GM12878 (cell line): Measurements from ENCODE around the gene NPC2. TPM values are rescaled to one million over a fixed set of nuclear protein-coding genes. Genes with fewer than 3 reads are reported as not detected.

Experiments used
- ATAC-seq: fragments of 200-7000 bp; cut with Tn5 transposase; 3 replicates; pipeline ENCODE4 v1.9.1; 2020; ENCODE audit warnings: mild to moderate bottlenecking, moderate library complexity
- BruUV-seq: library from RNA; stranded (reverse); fragments of 400-500 nt; replicated peaks from 2 replicates; lab custom pipeline; 2021; lab: Mats Ljungman, UMichigan
- CTCF ChIA-PET: fragments of 300-600 bp; sonication (Branson Sonifier 250); formaldehyde crosslinking; extraction: SDS; loops from one replicate; lab custom pipeline; 2021; ENCODE audit warnings: inconsistent platforms; lab: Yijun Ruan, JAX
- POLR2A ChIA-PET: fragments of 350-600 bp; formaldehyde crosslinking; extraction: SDS; loops from one replicate; lab custom pipeline; 2021; ENCODE audit warnings: inconsistent platforms; lab: Charles Lee
- RAD21 ChIA-PET: fragments of 300-600 bp; sonication (Branson Sonifier 250); formaldehyde crosslinking; loops from one replicate; lab custom pipeline; 2023; ENCODE audit warnings: antibody characterized with exemption; ENCODE audit not compliant: unreplicated experiment; lab: Charles Lee
- SMC1A ChIA-PET: fragments of 300-600 bp; sonication (Branson Sonifier 250); formaldehyde crosslinking; loops from one replicate; lab custom pipeline; 2023; ENCODE audit not compliant: unreplicated experiment, uncharacterized antibody; lab: Charles Lee
- DNase-seq: peaks from one replicate; pipeline ENCODE4 v3.0.0-alpha.2; 2011; ENCODE audit warnings: low read depth, low spot score
- FAIRE-seq: peaks from 3 replicates; lab custom pipeline; 2011; peaks lifted over from hg19 to GRCh38; lab: Jason Lieb, UNC
- H2AFZ ChIP-seq: 2 replicates; pipeline ENCODE4 v1.6.0; 2011; ENCODE audit warnings: low read depth, low read length, control low read depth; ENCODE audit not compliant: control insufficient read depth
- H3K27ac ChIP-seq: 2 replicates; pipeline ENCODE4 v1.5.1; 2011; ENCODE audit warnings: control low read depth; ENCODE audit not compliant: control insufficient read depth, insufficient read depth
- H3K27me3 ChIP-seq, 2 experiments: replicated peaks in 1 of 2; 2 replicates each; pipeline versions ENCODE4 v1.6.0 to v1.6.1; 2011; ENCODE audit warnings: low read length in 1 of 2; ENCODE audit not compliant: control insufficient read depth in 2 of 2, insufficient read depth in 2 of 2
- H3K36me3 ChIP-seq, 2 experiments: 2 replicates each; pipeline ENCODE4 v1.5.1; 2011; ENCODE audit warnings: low read length in 1 of 2; ENCODE audit not compliant: control insufficient read depth in 2 of 2, insufficient read depth in 2 of 2
- H3K4me1 ChIP-seq: 2 replicates; pipeline ENCODE4 v1.6.1; 2011; ENCODE audit warnings: mild to moderate bottlenecking, low read length, moderate library complexity, mixed read lengths; ENCODE audit not compliant: control insufficient read depth, insufficient read depth
- H3K4me2 ChIP-seq: 2 replicates; pipeline ENCODE4 v1.6.0; 2011; ENCODE audit warnings: control low read depth; ENCODE audit not compliant: control insufficient read depth, insufficient read depth
- H3K4me3 ChIP-seq: fragments of 200-600 bp; sonication (generic); 2 replicates; pipeline ENCODE4 v1.5.1; 2016
- H3K79me2 ChIP-seq: 2 replicates; pipeline ENCODE4 v1.6.0; 2011; ENCODE audit warnings: low read length; ENCODE audit not compliant: control insufficient read depth, insufficient read depth
- H3K9ac ChIP-seq: 2 replicates; pipeline ENCODE4 v1.8.0; 2011; ENCODE audit warnings: low read length, control low read depth, mixed read lengths; ENCODE audit not compliant: control insufficient read depth, insufficient read depth
- H3K9me3 ChIP-seq: replicated peaks from 3 replicates; pipeline ENCODE4 v1.5.1; 2011; ENCODE audit warnings: mild to moderate bottlenecking, low read length; ENCODE audit not compliant: control insufficient read depth, insufficient read depth
- H4K20me1 ChIP-seq: 2 replicates; pipeline ENCODE4 v1.6.0; 2011; ENCODE audit not compliant: control insufficient read depth, insufficient read depth
- GABPA ChIP-seq: IDR thresholded peaks from 2 replicates; pipeline ENCODE4 v1.6.1; 2014; ENCODE audit warnings: antibody characterized with exemption, low read depth, mild to moderate bottlenecking, inconsistent platforms
- SMAD1 ChIP-seq: fragments of 450-650 bp; IDR thresholded peaks from 2 replicates; pipeline ENCODE4 v1.6.1; 2018; ENCODE audit warnings: mild to moderate bottlenecking, low read depth; ENCODE audit not compliant: partially characterized antibody
- SUPT20H ChIP-seq: IDR thresholded peaks from 2 replicates; pipeline ENCODE4 v1.6.1; 2011; ENCODE audit warnings: low read depth, mild to moderate bottlenecking, low read length, moderate library complexity, borderline replicate concordance; ENCODE audit not compliant: control insufficient read depth
- ZBTB11 ChIP-seq: fragments of 450-650 bp; formaldehyde crosslinking; IDR thresholded peaks from 2 replicates; pipeline ENCODE4 v1.5.0; 2022; ENCODE audit warnings: mild to moderate bottlenecking, missing genetic modification characterization
- WGBS: methylation state at CpG from one replicate; pipeline ENCODE4 v1.1.6; 2016; ENCODE audit warnings: low lambda C conversion rate; ENCODE audit not compliant: insufficient replicate concordance, insufficient coverage; ENCODE audit errors: missing lambda C conversion rate; 5-methylcytosine and 5-hydroxymethylcytosine counted together
- in situ Hi-C: fragments of 300-500 bp; cut with MboI; formaldehyde crosslinking; loops from 9 replicates; pipeline ENCODE4 v1.14.3; 2018; ENCODE audit warnings: mixed read lengths
- intact Hi-C: fragments of 100-400 bp; cut with micrococcal nuclease; formaldehyde crosslinking; loops from one replicate; pipeline ENCODE4 v1.14.2; 2022; ENCODE audit not compliant: unreplicated experiment
- polyA plus RNA-seq, 11 experiments: library from polyadenylated mRNA; depleted of rRNA in 4 of 11; unstranded in 6 of 11; stranded (reverse) in 5 of 11; fragments of >200 nt; fragmentation: Nextera tagmentation in 4 of 11; fragmentation: Illumina TruSeq in 1 of 11; extraction: Ambion mirVana in 4 of 11; extraction: Trizol in 1 of 11; gene quantifications; 1 replicate in 1 of 11; 2 replicates in 10 of 11; pipeline versions ENCODE4 v1.2.1 to v1.2.3, GENCODE V29; 2011 to 2016; ENCODE audit warnings: inconsistent platforms in 2 of 11, missing spikeins in 2 of 11, low read depth in 1 of 11
- total RNA-seq, 4 experiments: library from RNA; depleted of rRNA in 3 of 4; stranded (reverse); fragments of >200 nt in 3 of 4; fragmentation: Illumina TruSeq in 1 of 4; extraction: Trizol in 1 of 4; gene quantifications; 2 replicates each; pipeline versions ENCODE4 v1.2.1 to v1.2.3, GENCODE V29; 2013 to 2021

NPC2 gene
- total and polyA plus RNA-seq, 10 of the 15 experiments (the other 5 are each of a cell fraction or from before 2014, with no cell fraction given), result 29.5 to 109 (median 59.1) TPM

GRCh38 chr14:74441113-74441512, 52.0 kb downstream of the NPC2 start:
- WGBS, result 2% methylated on average over 3 of the region's 3 CpGs
- intact Hi-C loops, result no loop called here
- Histone ChIP-seq H4K20me1 (no peaks in the 10 kb centered on the region), H3K9ac (no peak overlapping the region), H3K36me3 (no peaks in the 10 kb centered on the region), H3K27me3 (no peaks in the 10 kb centered on the region; a peak in 2 of 4 replicates), H3K4me2 (no peak overlapping the region), H3K4me1 (no peaks in the 10 kb centered on the region), H3K9me3 (no peaks in the 10 kb centered on the region), H3K4me3 (no peak overlapping the region), H3K27ac (no peak overlapping the region), H2AFZ (no peak overlapping the region), H3K79me2 (no peaks in the 10 kb centered on the region)
- no peak for ATAC-seq
- DNase-seq, result no peak
- ChIA-PET CTCF (no interaction called here), RAD21 (no interaction called here), SMC1A (no interaction called here), POLR2A (no interaction called here)
- TF ChIP-seq GABPA (no peak), SMAD1 (no peak), SUPT20H (no peak), ZBTB11 (no peak)
- in situ Hi-C loops, result no loop called here
- no peak for FAIRE-seq
- no TSS peak for BruUV-seq
